Renal cortex interstitium (tissue), 11 donors: ENCODE measurements around the gene DQX1. TPM values are rescaled to one million over a fixed set of nuclear protein-coding genes. Genes with fewer than 3 reads are reported as not detected.

Experiments
- DNase-seq, 11 donors: peaks; one replicate each; pipeline ENCODE4 v3.0.0-alpha.2; 2013; ENCODE audit warnings: low read depth in 9 of 11, low spot score in 4 of 11; ENCODE audit errors: extremely low read depth in 1 of 11
- polyA plus RNA-seq, 3 donors: library from polyadenylated mRNA; unstranded; fragments of 120-200 nt; gene quantifications; one replicate each; pipeline ENCODE4 v1.2.1, GENCODE V29; 2013; ENCODE audit not compliant: insufficient read length in 3 of 3

Gene DQX1
- polyA plus RNA-seq, 3 donors: 0.14 to 0.82 (median 0.19) TPM

GRCh38 chr2:74556831-74557370 is 30.9 kb upstream of the DQX1 start:
- DNase-seq: no peak

DNA sequence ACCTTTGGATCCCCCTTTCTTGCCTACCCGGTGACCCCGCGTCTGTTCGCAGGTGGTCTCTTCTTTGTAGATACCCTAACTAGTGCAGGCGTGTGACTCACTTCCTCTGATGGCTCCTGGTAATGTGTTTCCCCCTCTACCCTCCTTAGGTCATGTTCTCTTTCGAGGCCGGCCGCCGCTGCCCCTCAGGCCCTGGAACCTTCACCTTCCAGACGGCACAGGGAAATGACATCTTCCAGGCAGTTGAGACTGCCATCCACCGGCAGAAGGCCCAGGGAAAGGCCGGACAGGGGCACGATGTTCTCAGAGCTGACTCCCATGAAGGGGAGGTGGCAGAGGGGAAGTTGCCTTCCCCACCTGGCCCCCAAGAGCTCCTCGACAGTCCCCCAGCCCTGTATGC is 30.1 kb upstream of the DQX1 start:
- DNase-seq: no peak

GRCh38 chr2:74555610-74556103 is 29.6 kb upstream of the DQX1 start:
- DNase-seq: no peak

GRCh38 chr2:74554820-74555531 is 28.9 kb upstream of the DQX1 start:
- peak in 3 of 11 donors; percentile 31 to 51 (median 36) for DNase-seq

GRCh38 chr2:74553892-74554819 is 28.1 kb upstream of the DQX1 start, which contains the start of the genes DOK1 and LOXL3:
Gene DOK1 (plus strand): TSS chr2:74554720. CDS start chr2:74554755, 35 bp downstream.
Gene LOXL3 (minus strand): TSS chr2:74553942. CDS start chr2:74552634, 1,308 bp downstream.
- DNase-seq: peak in 10 of 11 donors; percentile 76 to 93 (median 87)

DNA sequence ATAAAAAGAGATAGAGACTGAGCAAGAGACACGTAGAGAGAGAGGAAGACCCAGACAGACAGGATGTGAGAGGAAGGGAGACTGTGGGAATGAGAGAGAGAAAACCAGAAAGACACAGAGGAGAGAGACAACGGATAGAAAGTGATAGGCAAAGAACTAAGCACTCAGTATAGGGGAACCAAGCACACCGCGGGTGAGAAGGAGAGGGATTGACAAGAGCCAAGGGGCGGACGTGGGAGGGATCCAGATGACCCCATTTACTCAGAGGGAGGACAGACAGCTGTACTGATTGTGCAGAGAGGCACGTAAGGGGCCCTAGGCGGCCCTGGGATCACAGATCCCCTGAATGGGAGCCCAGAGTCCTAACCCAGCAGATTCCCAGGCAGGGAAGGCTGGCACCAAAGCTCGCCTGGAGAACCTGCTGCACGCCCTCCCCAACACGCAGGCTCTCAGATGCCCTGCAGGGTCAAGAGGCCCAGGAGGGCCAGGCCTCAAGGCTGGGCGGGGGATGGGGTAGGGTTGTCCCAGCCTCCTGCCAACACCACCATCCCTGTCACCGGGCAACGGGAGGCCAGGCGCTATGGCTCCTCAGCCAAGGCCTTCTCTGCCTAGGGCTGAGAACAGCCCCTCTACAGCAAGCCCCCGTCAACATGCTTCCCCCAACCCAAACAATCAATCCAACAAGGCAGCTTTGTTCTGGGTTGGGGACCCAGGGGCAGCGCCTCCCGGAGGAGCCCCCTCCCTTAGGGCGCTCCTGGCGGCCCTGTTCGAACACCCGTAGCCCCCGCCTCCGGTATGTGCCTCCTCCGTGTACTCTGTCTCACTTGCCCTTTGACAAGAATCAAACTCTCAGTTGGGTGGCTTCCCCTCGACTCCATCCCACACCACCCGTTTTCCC is 27.1 kb upstream of the DQX1 start:
- DNase-seq: peak in 1 of 11 donors; percentile 23

GRCh38 chr2:74551942-74552913 is 26.2 kb upstream of the DQX1 start:
- DNase-seq: no peak

DNA sequence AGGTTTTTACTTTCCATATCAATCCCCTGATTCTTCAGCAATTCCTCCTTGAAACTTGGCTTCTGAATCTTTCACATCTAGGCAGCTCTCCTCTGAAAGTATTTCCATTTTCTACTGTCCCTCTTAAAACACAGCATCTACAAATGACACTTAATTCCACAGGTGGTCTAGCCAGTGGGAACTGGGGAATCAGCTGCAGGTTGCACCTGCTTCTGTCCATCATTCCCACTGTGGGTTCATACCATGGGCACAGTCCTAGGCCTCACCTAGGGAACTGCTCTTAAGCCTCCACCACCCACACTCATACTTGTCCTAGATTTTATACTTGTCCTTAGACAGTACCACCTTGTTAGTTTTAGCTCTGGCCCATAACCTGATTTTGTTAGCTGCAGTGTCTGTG is 25.5 kb upstream of the DQX1 start:
- no peak for DNase-seq

DNA sequence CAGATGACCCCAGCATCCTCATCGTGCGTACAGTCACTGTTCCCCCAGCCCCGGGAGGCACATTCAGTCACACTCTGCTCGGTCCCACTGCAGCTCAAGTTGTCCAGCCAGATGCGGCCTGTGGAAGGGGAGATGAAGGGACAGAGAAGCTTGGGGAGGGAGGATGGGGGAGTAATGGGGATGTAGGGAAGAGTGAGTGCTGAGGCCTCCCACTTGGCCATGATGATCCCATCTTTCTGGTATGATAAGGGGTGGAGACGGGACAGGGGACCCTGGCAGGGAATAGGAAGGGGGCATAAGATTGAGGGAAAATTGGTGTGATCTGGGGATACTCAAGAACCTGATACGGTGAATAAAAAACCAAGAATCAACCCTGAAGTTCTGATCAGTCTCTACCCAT is 24.2 kb upstream of the DQX1 start:
- no peak for DNase-seq

DNA sequence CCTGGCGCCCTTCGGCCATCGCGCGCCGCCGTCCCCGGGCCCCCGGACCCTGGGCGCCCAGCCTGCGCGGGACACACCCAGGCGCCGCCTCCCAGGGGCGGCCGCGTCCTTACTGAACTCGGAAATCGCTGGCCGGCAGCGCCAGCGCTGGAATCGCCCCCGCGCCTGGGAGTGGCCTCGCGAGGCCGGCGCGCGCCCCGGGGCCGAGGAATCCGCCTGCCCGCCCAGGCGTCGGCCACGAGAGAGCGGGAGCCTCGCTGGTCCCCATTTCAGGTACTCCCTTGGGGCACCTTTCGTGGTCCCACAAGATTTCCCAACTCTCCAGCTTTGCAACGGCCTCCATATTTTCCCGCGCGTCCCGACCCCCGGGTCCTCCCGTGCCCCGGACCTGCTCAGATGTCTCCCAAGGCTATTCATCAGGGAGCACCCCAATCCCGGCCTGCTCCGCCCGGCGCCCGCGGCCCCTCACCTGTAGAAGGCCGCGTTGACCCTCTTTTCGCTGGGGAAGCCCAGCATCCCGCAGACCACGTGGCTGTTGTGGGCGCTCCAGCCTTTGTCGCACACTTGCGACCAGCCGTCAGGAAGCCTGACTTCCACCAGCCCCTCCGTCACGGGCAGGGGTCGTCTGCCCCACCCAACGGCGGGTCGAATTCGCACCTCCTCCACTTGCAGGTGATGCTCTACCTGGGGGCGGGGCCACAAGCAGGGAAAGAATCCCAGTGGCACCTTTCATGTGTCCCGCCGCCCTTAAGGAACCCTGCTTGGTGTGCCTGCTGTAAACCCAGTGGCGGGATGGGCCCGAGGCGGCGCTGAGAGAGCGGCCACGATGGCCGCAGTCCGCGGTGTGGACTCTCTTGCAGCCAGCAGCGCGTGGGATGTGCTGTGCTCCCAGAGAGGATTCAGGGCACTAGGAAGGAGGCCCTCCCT is 23.1 kb upstream of the DQX1 start:
- DNase-seq: peak in 3 of 11 donors; percentile 39 to 56 (median 54)

DNA sequence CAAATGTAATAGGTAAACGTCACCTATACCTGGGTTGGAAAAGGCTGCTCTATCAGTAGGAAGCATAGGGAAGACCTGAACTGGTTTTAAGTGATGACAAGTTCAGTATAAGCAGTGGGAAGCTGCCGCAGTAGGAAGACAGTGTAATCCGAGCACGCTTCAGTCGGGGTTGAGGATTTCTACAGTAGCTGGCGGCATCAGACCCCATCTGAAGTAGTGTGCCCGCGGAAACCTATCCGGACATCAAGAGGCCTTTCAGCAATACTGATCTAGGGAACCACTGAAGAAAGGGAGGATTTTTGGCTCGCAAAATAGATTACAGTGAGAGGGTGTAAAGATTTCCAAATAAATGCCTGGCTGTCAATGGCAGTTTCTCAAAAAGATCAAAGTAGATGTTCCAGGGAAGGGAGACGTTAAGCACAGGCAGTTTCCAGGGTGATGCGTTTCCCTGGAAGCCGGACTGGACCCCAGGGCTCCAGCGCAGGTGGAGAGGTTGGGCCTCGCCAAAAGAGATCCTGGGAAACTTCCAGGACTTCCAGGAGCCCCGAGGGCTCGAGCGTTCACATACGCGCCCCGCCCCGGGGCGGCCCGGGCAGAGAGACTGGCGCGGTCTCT is 22.4 kb upstream of the DQX1 start:
- DNase-seq: peak in 2 of 11 donors; percentile 9 to 14

GRCh38 chr2:74546004-74546403 is 20.0 kb upstream of the DQX1 start:
- DNase-seq: no peak

GRCh38 chr2:74544634-74545033 is 18.6 kb upstream of the DQX1 start:
- no peak for DNase-seq

- no peak for DNase-seq
Measured at GRCh38 chr2:74542978-74543377, 16.9 kb upstream of the DQX1 start.

DNA sequence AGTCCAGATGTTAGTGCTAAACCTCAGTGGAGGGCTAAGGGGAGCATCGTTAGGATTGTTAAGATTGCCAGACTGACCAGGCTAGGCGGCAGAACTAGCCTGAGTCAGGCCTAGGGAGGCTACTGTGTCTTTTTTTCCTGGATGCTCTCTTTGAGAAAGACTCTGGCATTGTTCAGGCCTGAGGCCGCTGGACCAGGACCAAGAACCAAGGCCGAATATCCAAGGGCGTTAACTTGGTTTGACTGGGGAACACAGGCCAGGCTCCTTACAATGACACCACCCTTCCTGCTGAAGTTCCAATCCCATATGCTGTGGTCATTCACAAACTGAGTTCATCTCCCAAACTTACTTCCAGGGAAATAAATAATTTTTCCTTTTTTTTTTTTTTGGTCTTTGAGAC is 14.3 kb upstream of the DQX1 start:
- DNase-seq: no peak

GRCh38 chr2:74538881-74539339 is 12.9 kb upstream of the DQX1 start:
- no peak for DNase-seq
